HG03439 (cell line): ENCODE data around the gene ARHGAP30.
"Not testable (repeated sequence)": the region's sequence is repeated elsewhere in the genome, so short reads cannot be mapped to it uniquely, and the experiment has no call there.

Experiments used
- ATAC-seq: cut with Tn5 transposase; IDR thresholded peaks from one replicate; pipeline ENCODE4 v1.9.1; 2021; ENCODE audit warnings: mild to moderate bottlenecking, moderate library complexity; ENCODE audit not compliant: unreplicated experiment

The ARHGAP30 gene

GRCh38 chr1:161073474-161074121 lies 3.9 kb upstream of the ARHGAP30 start:
- no peak for ATAC-seq

DNA sequence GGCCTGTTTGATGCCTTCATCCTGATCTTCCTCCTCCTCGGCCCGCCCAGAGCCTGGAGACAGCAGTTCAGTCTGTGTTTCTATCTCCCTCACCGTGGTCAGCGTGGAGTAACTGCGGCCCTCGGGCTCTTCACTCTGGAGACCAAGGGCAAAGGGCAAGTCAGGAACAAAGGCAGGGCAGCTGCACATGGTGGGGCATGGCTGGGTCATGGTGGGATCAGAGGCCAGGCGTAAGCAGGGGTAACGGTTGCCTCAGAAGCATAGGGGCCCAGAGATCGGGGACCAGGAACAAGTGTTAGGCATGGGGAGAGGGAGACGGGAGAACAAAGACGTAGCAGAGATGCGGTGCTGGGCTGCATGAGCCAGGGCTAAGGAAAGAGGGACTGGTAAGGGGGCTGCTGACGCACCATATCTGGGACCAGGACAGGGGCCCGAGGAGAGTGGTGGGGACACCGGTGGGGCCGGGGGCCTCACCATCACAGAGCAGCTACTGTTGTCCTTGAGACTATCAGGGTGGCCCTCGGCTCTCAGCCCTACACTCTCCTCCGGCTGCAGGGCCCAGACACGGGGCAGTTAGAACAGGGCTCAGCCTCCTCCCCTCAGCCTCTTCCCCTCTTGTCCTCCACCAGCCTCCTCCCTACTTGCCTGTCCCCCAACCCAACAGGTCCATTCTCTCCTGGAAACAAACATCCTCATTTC lies 3.2 kb upstream of the ARHGAP30 start:
- ATAC-seq = no peak

- no peak for ATAC-seq
These were observed 2.2 kb upstream of the ARHGAP30 start for GRCh38 chr1:161071886-161072371.

GRCh38 chr1:161070761-161071160 lies 1.1 kb upstream of the ARHGAP30 start:
- ATAC-seq = no peak

DNA sequence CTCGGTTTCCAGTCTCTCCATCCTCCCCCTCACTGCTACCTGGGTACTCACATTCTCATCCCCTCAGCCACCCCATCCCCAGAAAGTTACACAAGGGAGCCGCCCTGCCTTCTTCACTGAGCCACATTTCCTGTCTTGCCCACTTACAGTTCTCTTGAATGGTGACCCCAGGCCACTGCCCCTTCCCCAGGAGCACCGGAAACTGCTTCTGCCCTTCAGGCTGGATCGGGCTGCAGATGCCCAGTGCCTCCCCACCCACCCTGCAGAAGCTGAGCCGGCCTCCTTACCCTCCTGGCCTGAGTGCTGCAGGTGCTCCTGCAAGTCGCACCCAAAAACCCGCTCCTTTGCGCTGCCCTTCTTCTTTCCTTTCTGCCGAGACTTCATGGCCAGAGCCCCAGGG lies 450 bp downstream of the ARHGAP30 start:
- ATAC-seq = no peak

DNA sequence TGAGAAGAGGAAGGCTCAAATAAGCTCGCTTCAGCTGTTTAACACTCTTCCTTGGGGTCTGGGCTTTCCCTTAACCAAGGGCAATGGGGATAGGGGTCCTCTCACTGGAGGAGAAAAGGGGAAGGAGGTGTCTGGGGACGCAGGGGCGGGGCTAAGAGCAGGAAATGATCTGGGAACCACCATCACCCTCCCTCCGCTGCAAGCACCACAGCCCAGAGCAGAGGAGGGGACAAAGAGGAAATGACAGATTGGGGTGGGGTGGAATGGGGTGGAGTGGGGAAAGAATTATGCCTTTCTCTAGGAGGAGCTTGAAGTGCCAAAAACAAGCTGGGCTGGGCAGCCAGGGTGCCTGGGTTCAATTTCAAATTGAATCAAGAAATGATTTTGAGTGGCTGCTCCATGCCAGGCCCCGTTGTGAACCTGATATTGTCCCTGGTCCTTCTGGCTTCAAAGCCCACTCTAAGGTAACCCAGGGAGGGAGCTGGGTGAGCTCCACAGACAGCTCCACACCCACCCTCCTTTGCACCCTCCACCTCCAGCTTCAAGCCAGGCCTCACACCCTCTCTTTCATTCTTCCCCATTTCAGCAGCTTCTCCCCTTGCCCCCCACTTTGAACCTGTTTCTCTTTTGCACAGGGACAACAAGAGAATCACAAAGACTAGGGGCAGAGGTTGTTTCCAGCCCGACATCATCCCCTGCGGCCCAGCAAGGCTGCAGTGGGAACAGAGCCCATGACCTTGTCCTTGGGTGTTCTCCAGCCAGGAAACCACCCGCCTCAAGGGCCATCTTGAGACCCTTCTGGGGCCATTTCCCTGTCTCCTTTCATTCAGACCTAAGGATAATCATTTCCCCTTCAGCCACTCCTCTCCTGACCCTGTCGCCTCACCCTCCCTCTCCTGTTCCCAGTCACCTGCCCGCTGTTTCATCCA lies 1.1 kb downstream of the ARHGAP30 start:
- peak; percentile 47 for ATAC-seq

DNA sequence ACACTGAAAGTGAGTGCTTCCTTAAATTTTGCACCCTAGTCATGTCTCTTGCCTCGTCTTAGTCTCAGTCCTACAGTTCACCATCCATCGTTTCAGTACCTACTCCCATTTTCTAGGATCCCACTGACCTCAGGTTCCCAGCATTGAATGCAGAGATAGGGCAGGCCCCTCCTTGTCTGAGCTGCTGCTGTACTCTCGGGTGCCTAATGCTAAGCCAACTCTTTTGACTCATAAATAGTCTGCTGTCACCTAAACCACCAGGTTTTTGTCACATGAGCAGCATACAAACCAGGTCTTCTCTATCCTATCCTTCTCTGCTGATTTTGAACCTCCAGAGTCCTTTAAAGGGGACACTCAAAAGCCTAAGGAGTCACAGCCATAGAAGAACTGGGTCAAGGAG lies 3.0 kb downstream of the ARHGAP30 start:
- ATAC-seq = no peak

DNA sequence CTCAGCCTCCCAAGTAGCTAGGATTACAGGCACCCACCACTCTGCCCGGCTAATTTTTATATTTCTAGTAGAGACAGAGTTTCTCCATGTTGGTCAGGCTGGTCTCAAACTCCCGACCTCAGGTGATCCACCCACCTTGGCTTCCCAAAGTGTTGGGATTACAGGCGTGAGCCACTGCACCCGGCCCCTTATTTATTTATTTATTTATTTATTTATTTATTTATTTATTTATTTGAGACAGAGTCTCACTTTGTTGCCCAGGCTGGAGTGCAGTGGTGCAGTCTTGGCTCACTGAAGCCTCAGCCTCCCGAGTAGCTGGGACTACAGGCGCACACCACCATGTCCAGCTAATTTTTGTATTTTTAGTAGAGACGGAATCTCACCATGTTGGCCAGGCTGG lies 4.0 kb downstream of the ARHGAP30 start:
- not testable (repeated sequence) for ATAC-seq

- not testable (repeated sequence) for ATAC-seq
These were observed 5.8 kb downstream of the ARHGAP30 start for GRCh38 chr1:161063936-161064335.

DNA sequence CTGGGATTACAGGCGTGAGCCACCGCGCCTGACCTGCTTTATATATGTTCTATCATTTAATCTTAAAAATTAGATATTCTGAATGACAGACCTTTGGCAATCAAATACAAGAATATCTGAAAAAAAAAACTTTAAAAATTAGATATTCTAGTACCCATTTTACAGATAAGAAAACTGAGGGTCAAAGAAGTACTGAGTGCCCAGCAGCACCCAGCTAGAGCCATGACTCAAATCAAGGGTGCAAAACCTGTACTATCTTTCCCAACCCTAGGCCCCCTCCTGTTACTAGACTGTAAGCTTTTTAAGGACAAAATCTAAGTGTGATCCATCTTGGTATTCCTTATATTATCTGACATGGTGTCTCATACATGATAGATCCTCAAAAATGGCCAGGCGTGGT lies 8.3 kb downstream of the ARHGAP30 start:
- no peak for ATAC-seq

DNA sequence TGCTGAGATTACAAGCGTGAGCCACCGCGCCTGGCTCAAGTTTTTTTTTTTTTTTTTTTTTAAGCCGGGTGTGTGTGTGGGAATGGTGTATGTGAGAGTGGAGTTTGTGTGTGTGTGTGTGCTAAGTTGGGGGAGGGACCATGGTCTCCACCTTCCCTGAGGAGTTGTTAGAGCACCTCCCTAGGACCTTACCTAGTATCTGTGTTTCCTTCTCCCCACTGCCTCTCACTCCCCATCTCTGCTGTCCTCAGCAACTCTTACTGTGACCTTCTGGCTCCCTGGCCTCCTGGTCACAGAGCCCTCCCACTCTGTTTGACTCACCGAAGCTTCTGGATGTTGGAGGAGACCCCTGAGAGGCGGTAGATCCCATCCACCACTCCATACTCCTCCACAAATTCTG lies 10.4 kb downstream of the ARHGAP30 start:
- ATAC-seq = no peak

- no peak for ATAC-seq
These were observed 14.9 kb downstream of the ARHGAP30 start for GRCh38 chr1:161054805-161055204.

DNA sequence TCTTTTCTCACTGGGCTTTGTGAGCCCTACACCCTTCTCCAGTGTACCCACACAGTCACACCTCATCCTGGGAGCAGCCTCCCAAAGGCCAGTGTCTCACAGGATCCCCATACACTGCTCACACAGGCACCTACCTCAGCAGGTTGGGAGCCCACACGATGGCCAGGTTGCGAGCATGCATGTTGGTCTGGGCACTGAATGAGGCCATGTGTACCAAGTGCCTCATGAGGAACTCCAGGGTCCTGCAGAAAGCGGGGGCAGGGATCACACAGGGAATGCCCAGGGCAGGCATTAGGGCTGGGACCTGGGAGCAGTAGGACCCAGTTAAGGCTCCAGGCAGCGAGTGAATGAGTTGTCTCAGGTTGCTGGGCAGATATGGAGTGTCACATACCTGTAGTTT lies 15.5 kb downstream of the ARHGAP30 start:
- ATAC-seq = no peak

GRCh38 chr1:161052899-161053298 lies 16.8 kb downstream of the ARHGAP30 start:
- no peak for ATAC-seq

DNA sequence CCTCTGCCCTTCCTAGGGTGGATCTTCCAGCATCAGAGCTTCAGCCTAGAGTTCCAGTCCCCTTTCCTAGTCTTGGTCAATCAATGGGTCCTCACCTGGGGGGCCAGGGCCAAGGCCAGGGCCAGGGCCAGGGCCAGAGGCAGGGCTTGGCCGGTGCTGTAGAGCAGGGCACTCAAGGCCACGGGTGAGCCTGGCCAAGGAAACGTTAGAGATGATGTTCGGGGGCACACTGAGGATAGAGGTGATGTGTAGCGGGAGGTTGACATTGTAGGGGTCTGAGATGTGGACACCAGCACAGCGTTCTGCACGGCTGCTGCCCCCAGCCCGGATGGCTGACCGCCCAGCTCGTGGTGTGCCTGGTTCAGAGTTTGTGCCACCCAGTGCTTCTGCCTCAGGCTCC lies 18.5 kb downstream of the ARHGAP30 start:
- ATAC-seq = no peak

- ATAC-seq = no peak
These were observed 20.6 kb downstream of the ARHGAP30 start for GRCh38 chr1:161048949-161049722.

- ATAC-seq = no peak
These were observed 22.0 kb downstream of the ARHGAP30 start for GRCh38 chr1:161047436-161048420.

DNA sequence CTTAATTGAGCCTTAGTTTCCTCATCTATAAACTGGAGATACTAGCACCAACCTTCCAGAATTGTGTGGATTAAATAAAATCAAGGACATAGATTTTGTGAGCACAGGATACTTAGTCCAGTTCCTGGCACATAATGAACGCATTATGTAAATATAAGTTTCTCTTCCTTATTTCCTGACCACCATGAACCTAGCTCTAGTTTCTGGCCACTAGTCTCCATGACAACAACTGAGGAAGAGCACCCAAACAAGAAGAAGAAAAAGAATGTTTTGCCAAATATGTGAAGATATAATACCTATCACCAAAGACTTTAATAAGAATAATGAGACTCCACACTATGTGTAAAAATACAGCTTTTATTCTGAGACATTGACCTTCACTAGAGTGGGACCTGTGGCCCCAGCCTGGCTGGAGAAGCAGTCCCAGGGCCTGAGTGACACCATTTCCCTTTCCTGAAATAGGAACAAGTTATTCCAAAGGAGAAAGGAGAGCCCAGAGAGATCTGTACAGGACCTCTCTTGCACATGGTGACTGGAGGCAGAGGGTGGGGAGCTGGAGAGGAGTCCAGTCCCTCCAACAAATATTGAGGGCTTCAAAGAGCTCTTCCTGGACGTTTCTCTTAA lies 23.0 kb downstream of the ARHGAP30 start:
- peak; percentile 33 for ATAC-seq
